DMS53 treated with DMSO at 0.1 percent for 48 hours (cell line): ENCODE data around the gene TMPRSS3.

ENCODE experiments used
- DNase-seq: peaks from one replicate; lab custom pipeline; 2025; ENCODE audit not compliant: unreplicated experiment; lab: John Stamatoyannopoulos, UW

TMPRSS3 gene

GRCh38 chr21:42353623-42354022, 42.2 kb downstream of the TMPRSS3 start:
- DNase-seq: no peak

- DNase-seq: no peak
Observed at GRCh38 chr21:42352441-42353095, 43.3 kb downstream of the TMPRSS3 start.

- no peak for DNase-seq
Observed at GRCh38 chr21:42351626-42352440, 44.0 kb downstream of the TMPRSS3 start.

- DNase-seq: no peak
Observed at GRCh38 chr21:42350927-42351426, 44.9 kb downstream of the TMPRSS3 start, which contains the start of gene TFF2. Gene TFF2 (minus strand): TSS chr21:42350994. CDS start chr21:42350957, 37 bp downstream.

- DNase-seq: no peak
Observed at GRCh38 chr21:42350318-42350910, 45.4 kb downstream of the TMPRSS3 start.

- no peak for DNase-seq
Observed at GRCh38 chr21:42349420-42350317, 46.2 kb downstream of the TMPRSS3 start.

- no peak for DNase-seq
Observed at GRCh38 chr21:42348762-42349161, 47.1 kb downstream of the TMPRSS3 start.

- no peak for DNase-seq
Observed at GRCh38 chr21:42347601-42348327, 48.1 kb downstream of the TMPRSS3 start.

- DNase-seq: no peak
Observed at GRCh38 chr21:42346866-42347600, 48.8 kb downstream of the TMPRSS3 start.

- no peak for DNase-seq
Observed at GRCh38 chr21:42346441-42346840, 49.4 kb downstream of the TMPRSS3 start.

- DNase-seq: no peak
Observed at GRCh38 chr21:42344631-42345030, 51.2 kb downstream of the TMPRSS3 start.

- DNase-seq: no peak
Observed at GRCh38 chr21:42343963-42344510, 51.8 kb downstream of the TMPRSS3 start.

- DNase-seq: no peak
Observed at GRCh38 chr21:42343556-42343955, 52.3 kb downstream of the TMPRSS3 start.

GRCh38 chr21:42343101-42343500, 52.8 kb downstream of the TMPRSS3 start:
- no peak for DNase-seq

- no peak for DNase-seq
Observed at GRCh38 chr21:42341776-42342542, 53.9 kb downstream of the TMPRSS3 start.

- no peak for DNase-seq
Observed at GRCh38 chr21:42340187-42341050, 55.4 kb downstream of the TMPRSS3 start.
